MM.1S (cell line): ENCODE results near the gene FGF4.

ENCODE experiments used
- CTCF ChIP-seq: fragments of 300-600 bp; sonication (generic); IDR thresholded peaks from 2 replicates; pipeline ENCODE4 v1.5.1; 2016; ENCODE audit warnings: antibody characterized with exemption, low read length, mixed read lengths
- EZH2 ChIP-seq: fragments of 300-600 bp; sonication (generic); optimal IDR thresholded peaks from 2 replicates; pipeline ENCODE3; 2017; ENCODE audit warnings: low read depth, mild to moderate bottlenecking, antibody characterized with exemption, low read length, mixed read lengths

- TF ChIP-seq CTCF: no peak
- no peak for TF ChIP-seq EZH2
These were observed 47.9 kb downstream of the FGF4 start for GRCh38 chr11:69727266-69727665.
